ENCODE data around the gene LAMA4.

GRCh38 chr6:112286010-112286409 is 31.6 kb upstream of the LAMA4 start:
- no peak for TF ChIP-seq PATZ1 (CRISPR knock-in tag; IDR thresholded peaks at IDR 0.05; ENCODE audit: borderline replicate concordance)
- no peak for TF ChIP-seq GLIS3 (CRISPR knock-in tag; IDR thresholded peaks at IDR 0.05)
- TF ChIP-seq ZFP30 (CRISPR knock-in tag; IDR thresholded peaks at IDR 0.05), result peak; percentile 40; the same call in 1 of the 2 replicates
- no peak for TF ChIP-seq RARB (CRISPR knock-in tag; IDR thresholded peaks at IDR 0.05)
- no peak for TF ChIP-seq CREB5 (CRISPR knock-in tag; IDR thresholded peaks at IDR 0.05; ENCODE audit: low read depth)
- no peak for TF ChIP-seq ESRRG (CRISPR knock-in tag; IDR thresholded peaks at IDR 0.05)
- no peak for TF ChIP-seq ZFP3 (CRISPR knock-in tag; IDR thresholded peaks at IDR 0.05)
- peak; percentile 88 for TF ChIP-seq TCF4 (CRISPR knock-in tag; IDR thresholded peaks at IDR 0.05; ENCODE audit: borderline replicate concordance)

Measured in SK-N-SH treated with all-trans-retinoic acid at 6 μM for 48 hours (cell line).